K562 (cell line): Measurements from ENCODE around the gene FMNL2. TPM values are rescaled to one million over a fixed set of nuclear protein-coding genes. Genes with fewer than 3 reads are reported as not detected.

ENCODE experiments used
- ATAC-seq: fragments of 200-7000 bp; cut with Tn5 transposase; 3 replicates; pipeline ENCODE4 v1.9.1; 2020; ENCODE audit warnings: moderate library complexity
- BruUV-seq: library from RNA; stranded (reverse); fragments of 400-500 nt; replicated peaks from 2 replicates; lab custom pipeline; 2021; lab: Mats Ljungman, UMichigan
- CTCF ChIA-PET: fragments of 300-600 bp; formaldehyde crosslinking; extraction: SDS; loops from one replicate; lab custom pipeline; 2021; ENCODE audit warnings: low intra/inter-chr PET ratio; lab: Yijun Ruan, JAX
- POLR2A ChIA-PET: fragments of 300-600, 350-650 bp; sonication (Branson Sonifier 250); formaldehyde crosslinking; extraction: SDS; loops from one replicate; lab custom pipeline; 2021; ENCODE audit warnings: antibody characterized with exemption, inconsistent platforms; lab: Yijun Ruan, JAX
- DNase-seq, 4 experiments: peaks; one replicate each; pipeline versions ENCODE4 v3.0.0 to v3.0.0-alpha.2; 2011 to 2018; ENCODE audit warnings: low spot score in 3 of 4, mixed read lengths in 3 of 4; ENCODE audit errors: extremely low read depth in 1 of 4
- FAIRE-seq: peaks from 2 replicates; lab custom pipeline; 2011; peaks lifted over from hg19 to GRCh38; lab: Jason Lieb, UNC
- H2AFZ ChIP-seq: 2 replicates; pipeline ENCODE4 v1.6.0; 2011; ENCODE audit warnings: low read depth, low read length, control low read depth, inconsistent platforms
- H3K27ac ChIP-seq: fragments of 200-600 bp; 3 replicates; pipeline ENCODE4 v1.8.0; 2011; ENCODE audit warnings: low read depth, mild to moderate bottlenecking, control low read depth, inconsistent platforms, low read length, moderate library complexity, mixed read lengths; ENCODE audit errors: extremely low read depth
- H3K27me3 ChIP-seq, 2 experiments: fragments of 300-600 bp in 1 of 2; 2 replicates in 1 of 2; 3 replicates in 1 of 2; pipeline versions ENCODE4 v1.6.0 to v1.8.0; 2011; ENCODE audit warnings: inconsistent platforms in 2 of 2, low read length in 2 of 2, mild to moderate bottlenecking in 1 of 2, mixed read lengths in 1 of 2, moderate library complexity in 1 of 2; ENCODE audit not compliant: control insufficient read depth in 2 of 2, insufficient read depth in 2 of 2
- H3K36me3 ChIP-seq: fragments of 300-600 bp; 3 replicates; pipeline ENCODE4 v1.8.0; 2011; ENCODE audit warnings: mild to moderate bottlenecking, low read length, inconsistent platforms; ENCODE audit not compliant: control insufficient read depth, insufficient read depth
- H3K4me1 ChIP-seq, 2 experiments: fragments of 200-600 bp in 1 of 2; replicated peaks in 1 of 2; 2 replicates in 1 of 2; 3 replicates in 1 of 2; pipeline versions ENCODE4 v1.5.1 to v1.8.0; 2011; ENCODE audit warnings: inconsistent platforms in 2 of 2, low read length in 2 of 2, mild to moderate bottlenecking in 1 of 2, mixed read lengths in 1 of 2, moderate library complexity in 1 of 2; ENCODE audit not compliant: control insufficient read depth in 2 of 2, insufficient read depth in 2 of 2
- H3K4me2 ChIP-seq: 2 replicates; pipeline ENCODE4 v1.6.1; 2011; ENCODE audit warnings: low read length, control low read depth, inconsistent platforms, mixed read lengths; ENCODE audit not compliant: insufficient read depth
- H3K4me3 ChIP-seq: fragments of 200-600 bp; sonication (generic), shearing (Covaris generic); 2 replicates; pipeline ENCODE4 v1.5.1; 2016; ENCODE audit warnings: control low read depth, inconsistent platforms
- H3K79me2 ChIP-seq: fragments of 200-600 bp; 3 replicates; pipeline ENCODE4 v1.8.0; 2011; ENCODE audit warnings: low read length, inconsistent platforms; ENCODE audit not compliant: control insufficient read depth, insufficient read depth
- H3K9ac ChIP-seq, 2 experiments: 2 replicates each; pipeline versions ENCODE4 v1.6.0 to v1.6.1; 2011; ENCODE audit warnings: low read depth in 2 of 2, low read length in 2 of 2, control low read depth in 1 of 2, inconsistent platforms in 1 of 2, mild to moderate bottlenecking in 1 of 2, mixed read lengths in 1 of 2; ENCODE audit not compliant: insufficient read depth in 1 of 2
- H3K9me1 ChIP-seq: one replicate; pipeline ENCODE4 v1.6.0; 2011; ENCODE audit warnings: inconsistent platforms, mild to moderate bottlenecking, low read length, moderate library complexity; ENCODE audit not compliant: control insufficient read depth, insufficient read depth
- H3K9me3 ChIP-seq: replicated peaks from 2 replicates; pipeline ENCODE4 v1.5.1; 2011; ENCODE audit warnings: low read depth, low read length, inconsistent platforms; ENCODE audit not compliant: control insufficient read depth, insufficient read depth
- H4K20me1 ChIP-seq: replicated peaks from 2 replicates; pipeline ENCODE4 v1.6.1; 2011; ENCODE audit warnings: low read length, inconsistent platforms, mixed read lengths; ENCODE audit not compliant: control insufficient read depth, insufficient read depth
- WGBS: fragments of 100-300 bp; shearing (Covaris generic); methylation state at CpG from one replicate; pipeline ENCODE4 v1.1.6; 2016; ENCODE audit warnings: low coverage, mixed read lengths; ENCODE audit not compliant: insufficient coverage; ENCODE audit errors: missing lambda C conversion rate; 5-methylcytosine and 5-hydroxymethylcytosine counted together
- in situ Hi-C: fragments of 300-500 bp; cut with MboI; formaldehyde crosslinking; loops from 4 replicates; pipeline ENCODE4 v1.15.0; 2018; ENCODE audit warnings: inconsistent platforms, mixed read lengths
- intact Hi-C: fragments of 100-400 bp; cut with micrococcal nuclease; formaldehyde crosslinking; loops from 2 replicates; pipeline ENCODE4 v1.14.2; 2022
- polyA plus RNA-seq, 8 experiments: library from polyadenylated mRNA; depleted of rRNA in 4 of 8; stranded (reverse) in 5 of 8; unstranded in 3 of 8; fragments of >200 nt; fragmentation: Nextera tagmentation in 2 of 8; fragmentation: Illumina TruSeq in 1 of 8; extraction: Ambion mirVana in 2 of 8; extraction: Trizol in 1 of 8; gene quantifications; 2 replicates each; pipeline versions ENCODE4 v1.2.1 to v1.2.3, GENCODE V29; 2011 to 2014; ENCODE audit warnings: inconsistent platforms in 1 of 8, missing spikeins in 1 of 8
- total RNA-seq, 7 experiments: library from RNA; depleted of rRNA in 6 of 7; stranded (reverse); fragments of >200 nt in 6 of 7; fragmentation: Illumina TruSeq in 2 of 7; extraction: Trizol in 2 of 7; gene quantifications; 2 replicates each; pipeline versions ENCODE4 v1.2.1 to v1.2.3, GENCODE V29; 2011 to 2021; ENCODE audit warnings: low replicate concordance in 1 of 7
- TF ChIP-seq, protein P1 (sequence below), 3 experiments: IDR thresholded peaks in 2 of 3; conservative IDR thresholded peaks in 1 of 3; 2 replicates each; pipeline ENCODE4 v1.5.1; 2011 to 2012; ENCODE audit warnings: low read length in 3 of 3, mild to moderate bottlenecking in 3 of 3, control low read depth in 2 of 3, improper control_type of control experiment in 1 of 3, inconsistent platforms in 1 of 3, low read depth in 1 of 3, mixed read lengths in 1 of 3, moderate library complexity in 1 of 3; ENCODE audit not compliant: insufficient read depth in 2 of 3

The FMNL2 gene
- total and polyA plus RNA-seq, 9 of the 15 experiments (the other 6 are each of a cell fraction or from before 2014, with no cell fraction given), result 0.15 to 0.49 (median 0.24) TPM; not detected in 1

DNA sequence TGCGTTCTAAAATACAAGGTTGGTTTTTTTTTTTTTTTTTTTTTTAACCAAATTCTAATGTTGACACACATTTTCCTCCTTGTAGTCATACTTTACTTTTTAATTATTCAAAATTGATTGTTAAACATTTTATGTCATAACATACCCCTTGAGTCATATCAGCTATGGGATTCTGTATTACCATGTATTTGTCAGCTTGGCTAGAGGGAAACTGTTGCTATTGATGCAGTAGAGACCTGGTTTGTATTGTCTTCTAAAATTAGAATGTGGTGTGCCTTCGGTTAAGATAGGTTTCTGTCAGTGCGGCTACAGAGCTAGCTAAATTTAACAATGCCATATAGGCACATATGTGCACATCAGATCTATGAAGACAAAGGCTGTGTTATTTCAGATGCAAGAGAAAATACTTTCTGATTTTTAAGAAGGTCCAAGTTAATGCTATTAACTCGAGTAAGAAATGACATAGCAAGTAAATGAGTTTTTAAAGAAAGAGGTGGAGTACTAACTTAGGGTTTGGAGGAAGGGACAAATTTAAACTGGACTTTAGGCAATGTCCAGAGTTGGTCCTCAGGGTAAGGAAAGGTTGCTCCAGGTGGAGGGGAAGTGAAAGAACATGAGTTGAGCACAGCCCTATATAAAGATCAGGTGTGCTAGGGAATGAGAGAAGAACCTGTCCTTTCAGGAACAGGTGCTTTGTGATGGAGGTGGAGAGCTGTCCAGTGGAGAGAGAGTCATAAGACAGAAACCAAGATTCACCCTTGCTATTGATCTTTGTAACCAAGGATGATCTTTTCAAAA is 230.0 kb downstream of the FMNL2 start:
- in situ Hi-C loops, result loop anchor here (10.0 kb wide), 1 partner anchor 380 kb away; no protein-coding TSS in a partner anchor
- CTCF ChIA-PET, result no interaction called here
- ATAC-seq, result no peak

More for the DNA sequence above, 230.0 kb downstream of the FMNL2 start:
- POLR2A ChIA-PET, result interaction anchor here (1.0 to 1.4 kb wide), 2 partner anchors 12 to 19 kb away, joined by 3 read pairs; no protein-coding TSS in a partner anchor
- Histone ChIP-seq H3K4me3 (no peak overlapping the region), H3K27ac (no peak overlapping the region), H3K9me3 (no peaks in the 10 kb centered on the region), H3K4me1 (no peaks in the 10 kb centered on the region), H3K79me2 (no peaks in the 10 kb centered on the region), H4K20me1 (no peaks in the 10 kb centered on the region), H2AFZ (no peak overlapping the region), H3K4me2 (no peak overlapping the region), H3K9ac (no peak overlapping the region), H3K36me3 (no peaks in the 10 kb centered on the region), H3K9me1 (no peaks in the 10 kb centered on the region), H3K27me3 (peaks cover 3 to 5% of the 10 kb centered on the region in 2 experiments; a peak in 2 of 5 replicates)
- WGBS, result 1% methylated on average over 4 of the region's 4 CpGs
- FAIRE-seq (no peak), DNase-seq (no peak)
- intact Hi-C loops, result loop anchor here (5.0 kb wide), 3 partner anchors 62 to 523 kb away; no protein-coding TSS in a partner anchor
- BruUV-seq, result no TSS peak
- TF ChIP-seq, protein P1, sequence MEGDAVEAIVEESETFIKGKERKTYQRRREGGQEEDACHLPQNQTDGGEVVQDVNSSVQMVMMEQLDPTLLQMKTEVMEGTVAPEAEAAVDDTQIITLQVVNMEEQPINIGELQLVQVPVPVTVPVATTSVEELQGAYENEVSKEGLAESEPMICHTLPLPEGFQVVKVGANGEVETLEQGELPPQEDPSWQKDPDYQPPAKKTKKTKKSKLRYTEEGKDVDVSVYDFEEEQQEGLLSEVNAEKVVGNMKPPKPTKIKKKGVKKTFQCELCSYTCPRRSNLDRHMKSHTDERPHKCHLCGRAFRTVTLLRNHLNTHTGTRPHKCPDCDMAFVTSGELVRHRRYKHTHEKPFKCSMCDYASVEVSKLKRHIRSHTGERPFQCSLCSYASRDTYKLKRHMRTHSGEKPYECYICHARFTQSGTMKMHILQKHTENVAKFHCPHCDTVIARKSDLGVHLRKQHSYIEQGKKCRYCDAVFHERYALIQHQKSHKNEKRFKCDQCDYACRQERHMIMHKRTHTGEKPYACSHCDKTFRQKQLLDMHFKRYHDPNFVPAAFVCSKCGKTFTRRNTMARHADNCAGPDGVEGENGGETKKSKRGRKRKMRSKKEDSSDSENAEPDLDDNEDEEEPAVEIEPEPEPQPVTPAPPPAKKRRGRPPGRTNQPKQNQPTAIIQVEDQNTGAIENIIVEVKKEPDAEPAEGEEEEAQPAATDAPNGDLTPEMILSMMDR (IDR thresholded peaks at IDR 0.05 in 2 of 3, conservative IDR thresholded peaks at IDR 0.05 in 1 of 3; ENCODE audit: insufficient read depth in 2 of 3, low read depth in 1 of 3, low read length in 3 of 3), result no peak
